Activated CD8-positive, alpha-beta memory T cell treated with anti-CD3 and anti-CD28 coated beads, Interleukin-2, amount 50 U/mL, for 48 hours (primary cell): ENCODE measurements around the gene RNU1-3.
A peak's percentile ranks its signal among the peaks of the same experiment; 100 is the strongest.

ENCODE experiments used
- DNase-seq: peaks from one replicate; pipeline ENCODE4 v3.0.0-alpha.2; 2020

RNU1-3 gene

DNA sequence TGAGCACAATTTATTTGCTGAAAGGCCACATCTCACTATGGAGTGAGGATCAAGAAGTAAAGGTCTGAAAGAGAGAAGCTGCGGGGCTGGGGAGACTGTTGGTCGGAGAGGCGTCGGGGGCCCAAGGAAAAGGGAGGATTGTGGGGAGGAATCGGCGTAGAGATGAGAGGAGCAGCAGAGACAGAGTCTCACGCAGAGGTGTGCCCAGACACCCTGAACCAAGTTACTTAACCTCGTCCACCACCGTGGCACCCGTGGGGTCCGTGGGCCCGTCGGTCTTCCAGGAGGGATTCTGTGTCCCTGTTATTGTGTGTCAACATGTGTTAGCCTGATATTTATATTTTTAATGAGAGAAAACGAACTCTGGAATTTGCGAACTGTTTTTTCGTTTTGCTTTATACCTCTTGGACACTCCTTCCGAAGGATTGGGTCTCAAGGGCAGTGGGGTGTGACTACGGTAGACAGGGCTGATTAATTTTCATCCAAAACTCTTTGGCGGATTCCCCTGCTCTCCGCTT is 49.6 kb downstream of the RNU1-3 start:
- peak; percentile 60 for DNase-seq
